Neuronal stem cell (in vitro differentiated cells): ENCODE measurements around the gene ZBTB7C.

Source experiments
- DNase-seq: peaks from one replicate; pipeline ENCODE4 v3.0.0-alpha.2; 2013; ENCODE audit warnings: low spot score
- H2AFZ ChIP-seq: one replicate; pipeline ENCODE4 v1.6.1; 2013; ENCODE audit warnings: mild to moderate bottlenecking, low read length, inconsistent platforms
- H2AK5ac ChIP-seq: 2 replicates; pipeline ENCODE4 v1.6.1; 2013; ENCODE audit warnings: low read depth, mild to moderate bottlenecking, inconsistent platforms, low read length, moderate library complexity, mixed read lengths
- H2BK120ac ChIP-seq: 2 replicates; pipeline ENCODE4 v1.6.1; 2013; ENCODE audit warnings: low read depth, mild to moderate bottlenecking, inconsistent platforms, low read length, moderate library complexity, mixed read lengths
- H2BK12ac ChIP-seq: one replicate; pipeline ENCODE4 v1.6.1; 2013; ENCODE audit warnings: low read length, inconsistent platforms
- H2BK15ac ChIP-seq: 2 replicates; pipeline ENCODE4 v1.6.1; 2013; ENCODE audit warnings: mild to moderate bottlenecking, low read length, inconsistent platforms, mixed read lengths
- H2BK5ac ChIP-seq: one replicate; pipeline ENCODE4 v1.6.1; 2013; ENCODE audit warnings: inconsistent platforms, mild to moderate bottlenecking, low read length, moderate library complexity
- H3K14ac ChIP-seq: one replicate; pipeline ENCODE4 v1.6.1; 2013; ENCODE audit warnings: low read length, inconsistent platforms
- H3K18ac ChIP-seq: 2 replicates; pipeline ENCODE4 v1.6.1; 2013; ENCODE audit warnings: low read length, inconsistent platforms
- H3K23ac ChIP-seq: 2 replicates; pipeline ENCODE4 v1.6.1; 2013; ENCODE audit warnings: low read depth, mild to moderate bottlenecking, mixed read lengths, low read length, inconsistent platforms; ENCODE audit not compliant: poor library complexity
- H3K27ac ChIP-seq: replicated peaks from 3 replicates; pipeline ENCODE4 v1.5.1; 2013; ENCODE audit warnings: low read length, inconsistent platforms
- H3K27me3 ChIP-seq, 3 experiments: 2 replicates each; pipeline ENCODE4 v1.6.1; 2013; ENCODE audit warnings: low read length in 3 of 3, mild to moderate bottlenecking in 2 of 3, inconsistent platforms in 1 of 3, low read depth in 1 of 3, mixed read lengths in 1 of 3, moderate library complexity in 1 of 3; ENCODE audit not compliant: control insufficient read depth in 3 of 3, insufficient read depth in 3 of 3
- H3K36me3 ChIP-seq, 2 donors: replicated peaks in 1 of 2; 2 replicates each; pipeline ENCODE4 v1.6.1; 2013; ENCODE audit warnings: low read length in 2 of 2; ENCODE audit not compliant: control insufficient read depth in 2 of 2, insufficient read depth in 2 of 2
- H3K4ac ChIP-seq: 2 replicates; pipeline ENCODE4 v1.6.1; 2013; ENCODE audit warnings: inconsistent platforms, mild to moderate bottlenecking, low read length, moderate library complexity
- H3K4me1 ChIP-seq, 2 donors: 1 replicate in 1 of 2; 2 replicates in 1 of 2; pipeline ENCODE4 v1.6.1; 2013; ENCODE audit warnings: low read length in 2 of 2, low read depth in 1 of 2; ENCODE audit not compliant: control insufficient read depth in 2 of 2, insufficient read depth in 1 of 2
- H3K4me2 ChIP-seq: one replicate; pipeline ENCODE4 v1.6.1; 2013; ENCODE audit warnings: mild to moderate bottlenecking, low read length, inconsistent platforms; ENCODE audit not compliant: insufficient read depth, poor library complexity, severe bottlenecking
- H3K4me3 ChIP-seq, 2 donors: 2 replicates each; pipeline ENCODE4 v1.5.1; 2013; ENCODE audit warnings: low read length in 2 of 2, mild to moderate bottlenecking in 2 of 2, inconsistent platforms in 1 of 2, moderate library complexity in 1 of 2
- H3K79me1 ChIP-seq: one replicate; pipeline ENCODE4 v1.6.1; 2013; ENCODE audit warnings: low read depth, mild to moderate bottlenecking, inconsistent platforms, low read length, moderate library complexity
- H3K9ac ChIP-seq: one replicate; pipeline ENCODE4 v1.6.1; 2013; ENCODE audit warnings: mild to moderate bottlenecking, low read depth, low read length, inconsistent platforms; ENCODE audit not compliant: poor library complexity
- H3K9me3 ChIP-seq, 2 donors: replicated peaks in 1 of 2; 2 replicates each; pipeline versions ENCODE3 to v1.6.1; 2013; ENCODE audit warnings: low read length in 2 of 2, mild to moderate bottlenecking in 2 of 2, inconsistent platforms in 1 of 2, low read depth in 1 of 2, mixed read lengths in 1 of 2, moderate library complexity in 1 of 2; ENCODE audit not compliant: control insufficient read depth in 2 of 2, insufficient read depth in 1 of 2
- H4K8ac ChIP-seq: one replicate; pipeline ENCODE4 v1.6.1; 2013; ENCODE audit warnings: low read depth, mild to moderate bottlenecking, inconsistent platforms, low read length, moderate library complexity
- H4K91ac ChIP-seq: one replicate; pipeline ENCODE4 v1.6.1; 2013; ENCODE audit warnings: low read length, low read depth, mild to moderate bottlenecking, inconsistent platforms; ENCODE audit not compliant: poor library complexity
- WGBS, 2 donors: extraction: QIAGEN DNeasy Blood & Tissue Kit; methylation state at CpG; one replicate each; pipeline ENCODE4 v1.1.7; 2013; ENCODE audit warnings: missing lambda C conversion rate in 2 of 2, mixed read lengths in 1 of 2; ENCODE audit not compliant: insufficient read length in 2 of 2, insufficient replicate concordance in 1 of 2; ENCODE audit errors: extremely low coverage in 2 of 2; 5-methylcytosine and 5-hydroxymethylcytosine counted together

ZBTB7C gene

GRCh38 chr18:48238206-48238605, 171.0 kb downstream of the ZBTB7C start:
- Histone ChIP-seq H3K4ac (no peak overlapping the region), H3K27me3 (no peaks in the 10 kb centered on the region), H3K79me1 (no peaks in the 10 kb centered on the region), H3K27ac (no peak overlapping the region), H2BK12ac (no peak overlapping the region), H3K23ac (no peak overlapping the region), H3K9me3 (peaks cover 0 to 2% of the 10 kb centered on the region in 2 donors), H4K8ac (no peak overlapping the region), H2AK5ac (no peak overlapping the region), H3K14ac (no peak overlapping the region), H2AFZ (no peak overlapping the region), H3K9ac (no peak overlapping the region), H4K91ac (no peak overlapping the region), H2BK5ac (no peak overlapping the region), H3K4me3 (no peak overlapping the region), H3K4me2 (no peak overlapping the region), H2BK120ac (no peak overlapping the region), H2BK15ac (no peak overlapping the region), H3K36me3 (no peaks in the 10 kb centered on the region), H3K4me1 (no peaks in the 10 kb centered on the region), H3K18ac (no peak overlapping the region)
- no peak for DNase-seq
- no CpG with 5 or more reads among the region's 3 CpGs for WGBS, 2 donors

- Histone ChIP-seq H3K18ac (no peak overlapping the region), H3K9me3 (peaks cover 0 to 2% of the 10 kb centered on the region in 2 donors), H3K4me1 (no peaks in the 10 kb centered on the region), H3K4me2 (no peak overlapping the region), H3K4ac (no peak overlapping the region), H3K36me3 (no peaks in the 10 kb centered on the region), H3K27me3 (no peaks in the 10 kb centered on the region), H4K8ac (no peak overlapping the region), H3K27ac (no peak overlapping the region), H2BK15ac (no peak overlapping the region), H4K91ac (no peak overlapping the region), H2BK12ac (no peak overlapping the region), H3K23ac (no peak overlapping the region), H3K14ac (no peak overlapping the region), H3K9ac (no peak overlapping the region), H2BK120ac (no peak overlapping the region), H3K79me1 (no peaks in the 10 kb centered on the region), H2AFZ (no peak overlapping the region), H2AK5ac (no peak overlapping the region), H2BK5ac (no peak overlapping the region), H3K4me3 (no peak overlapping the region)
- WGBS, 2 donors, result no CpG with 5 or more reads among the region's 2 CpGs
- DNase-seq, result no peak
These were observed 172.4 kb downstream of the ZBTB7C start for GRCh38 chr18:48236822-48237221.

GRCh38 chr18:48230467-48231113, 178.6 kb downstream of the ZBTB7C start:
- H3K4ac ChIP-seq, result no peak overlapping the region
- WGBS, 2 donors, result no CpG with 5 or more reads among the region's 7 CpGs

GRCh38 chr18:48229552-48229981, 179.6 kb downstream of the ZBTB7C start:
- no peak overlapping the region for H2BK120ac ChIP-seq
- H3K18ac ChIP-seq, result no peak overlapping the region
- H3K9me3 ChIP-seq, result peaks cover 0 to 2% of the 10 kb centered on the region in 2 donors
- DNase-seq, result no peak
- H3K79me1 ChIP-seq, result no peaks in the 10 kb centered on the region
- H2BK15ac ChIP-seq, result no peak overlapping the region
- no peak overlapping the region for H4K91ac ChIP-seq
- H3K23ac ChIP-seq, result no peak overlapping the region
- H3K4ac ChIP-seq, result no peak overlapping the region
- H4K8ac ChIP-seq, result no peak overlapping the region
- no peak overlapping the region for H3K4me3 ChIP-seq
- H3K27ac ChIP-seq, result no peak overlapping the region
- no CpG with 5 or more reads among the region's 8 CpGs for WGBS, 2 donors
- H3K27me3 ChIP-seq, result no peaks in the 10 kb centered on the region
- no peak overlapping the region for H2AK5ac ChIP-seq
- no peak overlapping the region for H3K14ac ChIP-seq
- H3K36me3 ChIP-seq, result no peaks in the 10 kb centered on the region
- no peak overlapping the region for H3K9ac ChIP-seq
- H2BK12ac ChIP-seq, result no peak overlapping the region
- peaks cover 0 to 5% of the 10 kb centered on the region in 2 donors for H3K4me1 ChIP-seq
- no peak overlapping the region for H3K4me2 ChIP-seq
- H2BK5ac ChIP-seq, result no peak overlapping the region
- H2AFZ ChIP-seq, result no peak overlapping the region

More at GRCh38 chr18:48230467-48231113, 178.6 kb downstream of the ZBTB7C start:
- Histone ChIP-seq H2BK120ac (no peak overlapping the region), H2BK15ac (peak overlapping the region; percentile 35), H3K23ac (peak overlapping the region; percentile 18), H2AK5ac (no peak overlapping the region), H3K4me1 (peaks cover 0 to 5% of the 10 kb centered on the region in 2 donors), H2BK5ac (no peak overlapping the region), H3K4me3 (no peak overlapping the region), H2AFZ (peak overlapping the region; percentile 79), H3K18ac (peak overlapping the region; percentile 86), H3K36me3 (no peaks in the 10 kb centered on the region), H3K14ac (peak overlapping the region; percentile 98), H3K27ac (no peak overlapping the region), H3K27me3 (no peaks in the 10 kb centered on the region), H2BK12ac (no peak overlapping the region), H3K9me3 (peaks cover 0 to 2% of the 10 kb centered on the region in 2 donors), H4K8ac (peak overlapping the region; percentile 92), H4K91ac (peak overlapping the region; percentile 45), H3K79me1 (no peaks in the 10 kb centered on the region), H3K9ac (no peak overlapping the region), H3K4me2 (no peak overlapping the region)
- peak; percentile 61 for DNase-seq
